GM12878 (cell line): ENCODE data around the gene DHDH. TPM values are rescaled to one million over a fixed set of nuclear protein-coding genes. Genes with fewer than 3 reads are reported as not detected.

Source experiments
- BMI1 ChIP-seq: fragments of 450-650 bp; IDR thresholded peaks from 2 replicates; pipeline ENCODE4 v1.6.1; 2016; ENCODE audit warnings: mild to moderate bottlenecking, moderate library complexity, borderline replicate concordance
- CREB1 ChIP-seq: IDR thresholded peaks from 2 replicates; pipeline ENCODE4 v1.6.1; 2012; ENCODE audit warnings: low read depth, mild to moderate bottlenecking, inconsistent platforms
- EGR1 ChIP-seq, 2 experiments: IDR thresholded peaks; 1 replicate in 1 of 2; 2 replicates in 1 of 2; pipeline ENCODE4 v1.6.1; 2011 to 2012; ENCODE audit warnings: low read depth in 2 of 2, low read length in 2 of 2, borderline replicate concordance in 1 of 2, mild to moderate bottlenecking in 1 of 2, moderate library complexity in 1 of 2
- HCFC1 ChIP-seq: fragments of 150-350 bp; IDR thresholded peaks from 2 replicates; pipeline ENCODE4 v1.6.1; 2014; ENCODE audit warnings: low read length
- MLLT1 ChIP-seq: fragments of 450-650 bp; IDR thresholded peaks from 2 replicates; pipeline ENCODE4 v1.6.1; 2016; ENCODE audit warnings: mild to moderate bottlenecking
- MXI1 ChIP-seq: fragments of 150-350 bp; IDR thresholded peaks from 2 replicates; pipeline ENCODE4 v1.6.1; 2011; ENCODE audit warnings: low read depth, mild to moderate bottlenecking, inconsistent platforms, low read length, improper control_type of control experiment
- NKRF ChIP-seq: fragments of 450-650 bp; conservative IDR thresholded peaks from 2 replicates; pipeline ENCODE4 v1.6.1; 2017; ENCODE audit warnings: mild to moderate bottlenecking, moderate library complexity
- NR2F1 ChIP-seq: fragments of 450-650 bp; conservative IDR thresholded peaks from 2 replicates; pipeline ENCODE4 v1.6.1; 2017; ENCODE audit warnings: mild to moderate bottlenecking
- POLR2AphosphoS5 ChIP-seq: IDR thresholded peaks from 2 replicates; pipeline ENCODE4 v1.6.1; 2011; ENCODE audit warnings: mild to moderate bottlenecking, low read length, inconsistent platforms
- POU2F2 ChIP-seq: IDR thresholded peaks from 3 replicates; pipeline ENCODE4 v1.6.1; 2011; ENCODE audit warnings: low read depth, mild to moderate bottlenecking, low read length, borderline replicate concordance
- RAD21 ChIP-seq: IDR thresholded peaks from 2 replicates; pipeline ENCODE4 v1.6.1; 2011; ENCODE audit warnings: mild to moderate bottlenecking, low read depth, low read length, moderate library complexity; ENCODE audit not compliant: insufficient read depth
- RAD51 ChIP-seq: fragments of 450-650 bp; IDR thresholded peaks from 2 replicates; pipeline ENCODE4 v1.6.1; 2016; ENCODE audit warnings: moderate library complexity, mild to moderate bottlenecking, inconsistent platforms
- RELB ChIP-seq: fragments of 450-650 bp; IDR thresholded peaks from 2 replicates; pipeline ENCODE4 v1.6.1; 2017; ENCODE audit warnings: low read depth, mild to moderate bottlenecking, moderate library complexity
- SIN3A ChIP-seq: IDR thresholded peaks from 2 replicates; pipeline ENCODE4 v1.6.1; 2012; ENCODE audit warnings: low read depth, low read length, improper control_type of control experiment
- TARDBP ChIP-seq: IDR thresholded peaks from 2 replicates; pipeline ENCODE4 v1.6.1; 2016; ENCODE audit warnings: borderline replicate concordance
- YY1 ChIP-seq: IDR thresholded peaks from 2 replicates; pipeline ENCODE4 v1.6.1; 2011; ENCODE audit warnings: low read depth, mild to moderate bottlenecking, low read length
- ZBTB11 ChIP-seq: fragments of 450-650 bp; formaldehyde crosslinking; IDR thresholded peaks from 2 replicates; pipeline ENCODE4 v1.5.0; 2022; ENCODE audit warnings: mild to moderate bottlenecking, missing genetic modification characterization
- ZNF384 ChIP-seq: IDR thresholded peaks from 2 replicates; pipeline ENCODE4 v1.6.1; 2012; ENCODE audit warnings: low read depth, mild to moderate bottlenecking, low read length, improper control_type of control experiment, borderline replicate concordance
- ZSCAN29 ChIP-seq: fragments of 450-650 bp; IDR thresholded peaks from 2 replicates; pipeline ENCODE4 v1.6.1; 2017; ENCODE audit warnings: mild to moderate bottlenecking, moderate library complexity
- polyA plus RNA-seq, 11 experiments: library from polyadenylated mRNA; depleted of rRNA in 4 of 11; unstranded in 6 of 11; stranded (reverse) in 5 of 11; fragments of >200 nt; fragmentation: Nextera tagmentation in 4 of 11; fragmentation: Illumina TruSeq in 1 of 11; extraction: Ambion mirVana in 4 of 11; extraction: Trizol in 1 of 11; gene quantifications; 1 replicate in 1 of 11; 2 replicates in 10 of 11; pipeline versions ENCODE4 v1.2.1 to v1.2.3, GENCODE V29; 2011 to 2016; ENCODE audit warnings: inconsistent platforms in 2 of 11, missing spikeins in 2 of 11, low read depth in 1 of 11
- total RNA-seq, 4 experiments: library from RNA; depleted of rRNA in 3 of 4; stranded (reverse); fragments of >200 nt in 3 of 4; fragmentation: Illumina TruSeq in 1 of 4; extraction: Trizol in 1 of 4; gene quantifications; 2 replicates each; pipeline versions ENCODE4 v1.2.1 to v1.2.3, GENCODE V29; 2013 to 2021
- TF ChIP-seq, protein P1 (sequence below): IDR thresholded peaks from 2 replicates; pipeline ENCODE4 v1.6.1; 2011; ENCODE audit warnings: low read depth, mild to moderate bottlenecking, low read length, moderate library complexity, borderline replicate concordance; ENCODE audit errors: extremely low read depth

DHDH gene
- total and polyA plus RNA-seq, 10 of the 15 experiments (the other 5 are each of a cell fraction or from before 2014, with no cell fraction given) = 0.13 to 0.21 (median 0.15) TPM; not detected in 7

DNA sequence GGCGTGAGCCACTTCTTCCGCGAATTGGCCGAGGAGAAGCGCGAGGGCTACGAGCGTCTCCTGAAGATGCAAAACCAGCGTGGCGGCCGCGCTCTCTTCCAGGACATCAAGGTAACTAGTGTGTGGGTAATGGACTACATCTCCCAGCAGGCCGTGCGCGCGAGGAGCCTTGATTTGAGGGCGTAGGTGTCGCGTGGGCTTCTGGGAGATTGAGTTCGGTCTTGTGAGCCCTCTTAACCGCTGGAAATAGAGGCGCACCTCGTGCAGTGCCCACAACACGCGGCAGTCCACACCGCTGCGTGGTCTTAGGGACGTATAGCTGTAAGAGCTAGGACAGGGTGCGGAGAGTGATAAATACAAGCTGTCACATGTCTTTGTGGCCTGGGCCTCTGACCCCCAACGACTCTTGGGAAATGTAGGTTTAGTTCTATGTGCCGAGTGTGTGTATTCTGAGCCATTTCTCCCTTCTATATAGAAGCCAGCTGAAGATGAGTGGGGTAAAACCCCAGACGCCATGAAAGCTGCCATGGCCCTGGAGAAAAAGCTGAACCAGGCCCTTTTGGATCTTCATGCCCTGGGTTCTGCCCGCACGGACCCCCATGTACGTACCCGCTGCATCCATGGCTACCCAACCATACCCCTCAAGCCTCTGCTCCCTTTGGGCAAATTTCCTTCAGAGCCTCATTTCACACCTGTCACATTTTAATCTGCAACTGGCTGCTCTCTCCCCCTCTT, 32.5 kb downstream of the DHDH start (continued):
- TF ChIP-seq ZBTB11 (CRISPR knock-in tag) = no peak; the same call in 1 of the 2 replicates
- TF ChIP-seq CREB1 = peak; percentile 73
- TF ChIP-seq HCFC1 = peak; percentile 94
- peak; percentile 51; the same call in 1 of the 2 replicates for TF ChIP-seq BMI1
- TF ChIP-seq, protein P1, sequence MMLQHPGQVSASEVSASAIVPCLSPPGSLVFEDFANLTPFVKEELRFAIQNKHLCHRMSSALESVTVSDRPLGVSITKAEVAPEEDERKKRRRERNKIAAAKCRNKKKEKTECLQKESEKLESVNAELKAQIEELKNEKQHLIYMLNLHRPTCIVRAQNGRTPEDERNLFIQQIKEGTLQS = peak; percentile 32; the same call in 1 of the 2 replicates
- TF ChIP-seq POU2F2 = peak; percentile 40; the same call in 1 of the 3 replicates
- peak; percentile 36 for TF ChIP-seq RAD51
- TF ChIP-seq POLR2AphosphoS5 = peak; percentile 11; the same call in 1 of the 2 replicates
- peak; percentile 30; the same call in 1 of the 2 replicates for TF ChIP-seq NKRF
- no peak for TF ChIP-seq ZNF384
- peak; percentile 90 for TF ChIP-seq TARDBP
- TF ChIP-seq SIN3A = peak; percentile 31
- TF ChIP-seq MLLT1 = peak; percentile 47; the same call in 1 of the 2 replicates
- TF ChIP-seq ZSCAN29 = no peak
- no peak for TF ChIP-seq RAD21
- TF ChIP-seq YY1 = 0 out of 2 replicates have a peak, but pooled peaks have one; percentile 10
- 0 out of 2 replicates have a peak, but pooled peaks have one; percentile 2 for TF ChIP-seq RELB
- TF ChIP-seq MXI1 = peak; percentile 32; the same call in 1 of the 2 replicates
- TF ChIP-seq EGR1 (IDR thresholded peaks at IDR 0.05; ENCODE audit: borderline replicate concordance in 1 of 2, low read depth in 2 of 2, low read length in 2 of 2) = peak in 1 of 2 experiments; percentile 31; a peak in 1 of 3 replicates
- TF ChIP-seq NR2F1 = peak; percentile 68
